Stimulated activated naive CD4-positive, alpha-beta T cell treated with Interleukin-2 at 50 U/mL for 16 hours (primary cell): ENCODE measurements around the gene HOXB5.
A peak's percentile ranks its signal among the peaks of the same experiment; 100 is the strongest.

Source experiments
- DNase-seq: peaks from one replicate; lab custom pipeline; 2025; lab: John Stamatoyannopoulos, UW

The HOXB5 gene

DNA sequence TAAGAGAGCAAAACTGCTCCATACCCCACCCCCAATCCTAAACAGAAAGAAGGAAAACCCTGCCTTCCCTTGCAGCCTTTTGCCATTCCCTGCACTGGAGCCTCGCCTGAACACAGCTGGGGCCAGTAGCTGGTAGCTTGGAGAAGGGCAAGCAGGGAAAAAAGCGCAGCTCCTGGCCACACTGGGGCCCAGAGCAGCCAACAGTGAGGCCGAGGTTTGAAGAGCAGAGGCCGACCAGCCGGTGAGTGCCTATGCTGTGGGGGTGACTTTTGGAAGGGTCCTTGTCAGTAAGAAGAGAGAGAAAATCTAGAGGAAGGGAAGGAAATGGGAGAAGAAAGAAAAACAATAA, 35.8 kb upstream of the HOXB5 start:
- DNase-seq, result no peak

GRCh38 chr17:48628649-48629410, 35.3 kb upstream of the HOXB5 start:
- DNase-seq, result no peak

DNA sequence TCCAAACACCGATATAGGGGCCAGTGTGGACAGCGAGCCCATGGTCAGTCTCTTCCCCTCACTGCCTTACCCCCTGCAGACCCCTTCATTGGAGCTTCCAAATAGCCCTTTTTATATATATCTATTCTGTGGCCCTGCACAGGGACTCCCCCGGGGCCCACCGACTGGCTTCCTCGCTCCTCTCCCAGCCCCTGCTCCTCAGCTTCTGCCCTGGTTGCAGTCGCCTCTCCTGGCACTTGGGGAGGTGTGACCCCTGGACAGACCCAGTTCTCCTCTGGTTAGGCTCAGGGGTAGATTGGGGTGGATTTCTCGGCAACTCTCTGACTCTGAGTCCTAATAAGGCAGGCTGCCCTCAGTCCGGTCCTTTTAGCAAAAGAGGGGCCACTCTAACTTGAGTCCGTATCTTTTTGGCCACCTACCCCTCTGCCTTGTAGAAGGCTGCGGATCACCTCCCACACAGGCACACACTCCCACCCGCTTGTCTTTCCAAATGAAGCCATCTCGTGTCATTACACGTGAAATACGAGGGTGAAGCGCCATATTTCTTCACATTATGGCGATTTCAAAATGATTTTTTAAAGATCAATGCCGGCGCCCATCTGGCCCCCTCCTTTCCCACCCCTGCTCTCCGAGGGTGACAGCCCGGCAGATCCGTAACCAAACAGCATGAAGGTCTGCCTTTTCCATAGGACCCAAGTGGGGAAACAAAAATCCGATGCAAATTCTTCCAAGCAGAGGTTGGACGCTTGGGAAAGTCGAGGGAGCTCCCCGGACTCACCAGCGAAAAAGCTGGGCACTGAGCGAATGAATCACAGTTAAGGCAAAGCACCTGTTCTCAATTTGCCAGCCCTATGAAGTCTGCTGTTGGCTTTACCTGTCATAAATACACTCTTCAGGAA, 34.3 kb upstream of the HOXB5 start:
- no peak for DNase-seq

- no peak for DNase-seq
These were observed 33.6 kb upstream of the HOXB5 start for GRCh38 chr17:48627118-48627597.

- peak; percentile 60 for DNase-seq
These were observed 32.9 kb upstream of the HOXB5 start, which contains the start of gene HOXB9 for GRCh38 chr17:48626245-48627117. TSS of gene HOXB9 (minus strand) at chr17:48626358. CDS start at chr17:48626269, 89 bp downstream.

GRCh38 chr17:48625495-48626244, 32.1 kb upstream of the HOXB5 start:
- DNase-seq, result peak; percentile 48

- peak; percentile 15 for DNase-seq
These were observed 31.2 kb upstream of the HOXB5 start for GRCh38 chr17:48624544-48625494.

GRCh38 chr17:48624118-48624517, 30.5 kb upstream of the HOXB5 start:
- DNase-seq, result no peak

DNA sequence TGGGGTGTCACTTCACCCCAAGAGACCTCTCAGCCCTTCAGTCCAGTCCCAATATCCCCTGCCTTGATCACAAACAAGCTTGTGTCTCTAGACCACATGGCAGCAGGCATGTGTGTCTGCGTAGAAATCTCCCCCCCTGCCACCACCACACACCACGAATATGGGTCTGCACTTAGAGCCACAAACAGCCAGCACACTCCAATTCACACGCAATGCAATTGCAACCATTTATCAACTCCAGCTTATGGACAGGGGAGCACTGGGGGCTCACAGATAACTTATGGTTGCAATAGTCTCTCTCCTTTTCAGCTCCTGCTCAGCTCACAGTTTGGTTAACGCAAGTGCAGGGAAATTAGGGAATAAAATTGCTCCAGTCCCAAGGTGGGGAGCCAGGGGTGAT, 30.0 kb upstream of the HOXB5 start:
- no peak for DNase-seq

- DNase-seq, result no peak
These were observed 29.3 kb upstream of the HOXB5 start for GRCh38 chr17:48622857-48623256.

GRCh38 chr17:48621410-48622392, 28.1 kb upstream of the HOXB5 start:
- DNase-seq, result no peak

GRCh38 chr17:48620461-48621139, 27.0 kb upstream of the HOXB5 start:
- DNase-seq, result no peak

DNA sequence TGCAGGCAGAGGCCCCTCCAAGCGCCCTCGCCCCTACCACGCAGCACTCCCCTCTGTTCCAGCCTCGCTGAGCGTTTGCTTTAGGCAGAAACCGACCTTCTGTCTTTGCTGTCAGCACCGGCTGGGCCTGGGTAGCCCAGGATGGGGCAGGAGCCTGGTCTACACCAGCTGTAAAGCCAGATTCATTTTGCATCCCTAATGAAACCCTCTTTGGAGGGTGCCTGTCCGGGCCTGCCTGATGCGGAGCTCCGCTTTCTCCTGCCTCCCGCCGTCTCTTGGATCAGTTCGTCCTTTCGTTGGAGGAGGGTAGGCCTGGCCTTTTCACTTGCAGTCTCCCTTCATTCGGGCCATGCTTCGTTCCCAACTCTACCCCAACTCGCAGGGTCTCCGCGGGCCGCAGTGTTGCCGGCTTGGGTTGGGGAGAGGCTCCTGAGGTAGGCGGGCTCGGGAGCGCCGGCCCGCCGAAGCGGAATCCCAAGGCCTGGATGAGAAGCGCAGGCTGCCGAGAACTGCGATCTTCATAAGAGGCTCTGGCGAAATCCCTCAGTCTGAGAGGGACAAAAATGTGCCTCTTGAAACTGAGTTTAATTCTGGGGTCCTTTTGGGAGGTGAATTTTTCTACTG, 26.4 kb upstream of the HOXB5 start:
- no peak for DNase-seq

- DNase-seq, result peak; percentile 73
These were observed 24.8 kb upstream of the HOXB5 start for GRCh38 chr17:48618256-48618896.

- DNase-seq, result no peak
These were observed 24.1 kb upstream of the HOXB5 start for GRCh38 chr17:48617471-48618255.

GRCh38 chr17:48616717-48617470, 23.3 kb upstream of the HOXB5 start:
- DNase-seq, result no peak
